Body of pancreas (tissue), 4 donors: ENCODE results near the gene PITPNB.

Source experiments
- CTCF ChIP-seq, 7 experiments: fragments of 450-650 bp in 4 of 7; fragments of 200-600 bp in 3 of 7; sonication (generic) in 3 of 7; IDR thresholded peaks; one replicate each; pipeline ENCODE4 v1.5.1; 2016 to 2019; ENCODE audit warnings: antibody characterized with exemption in 7 of 7
- POLR2A ChIP-seq, 3 donors: fragments of 450-650 bp; IDR thresholded peaks; one replicate each; pipeline ENCODE4 v1.6.1; 2016; ENCODE audit warnings: antibody characterized with exemption in 3 of 3, mild to moderate bottlenecking in 2 of 3

- TF ChIP-seq CTCF (IDR thresholded peaks at IDR 0.05) (no peak), POLR2A (IDR thresholded peaks at IDR 0.05) (no peak)
Measured at GRCh38 chr22:27845644-27846043, 73.4 kb downstream of the PITPNB start.
